Kidney tubule cell (primary cell): ENCODE results near the gene SAMD8.
"Not testable (repeated sequence)": the region's sequence is repeated elsewhere in the genome, so short reads cannot be mapped to it uniquely, and the experiment has no call there.

ENCODE experiments used
- DNase-seq: peaks from one replicate; pipeline ENCODE4 v3.0.0-alpha.2; 2018; ENCODE audit warnings: low spot score

The SAMD8 gene

GRCh38 chr10:75107756-75108683 lies 3.4 kb upstream of the SAMD8 start:
- peak; percentile 44 for DNase-seq

- peak; percentile 50 for DNase-seq
Observed at GRCh38 chr10:75108684-75109458, 2.6 kb upstream of the SAMD8 start.

GRCh38 chr10:75109459-75109778 lies 2.0 kb upstream of the SAMD8 start:
- DNase-seq = no peak

GRCh38 chr10:75110006-75110632 lies 1.3 kb upstream of the SAMD8 start:
- no peak for DNase-seq

GRCh38 chr10:75111907-75112679 lies 637 bp downstream of the SAMD8 start:
- DNase-seq = peak; percentile 63

GRCh38 chr10:75115137-75115536 lies 3.7 kb downstream of the SAMD8 start:
- DNase-seq = no peak

GRCh38 chr10:75116941-75117775 lies 5.7 kb downstream of the SAMD8 start:
- DNase-seq = not testable (repeated sequence)

- DNase-seq = no peak
Observed at GRCh38 chr10:75117995-75118394, 6.5 kb downstream of the SAMD8 start.

GRCh38 chr10:75119444-75120066 lies 8.1 kb downstream of the SAMD8 start:
- not testable (repeated sequence) for DNase-seq

GRCh38 chr10:75121322-75121721 lies 9.9 kb downstream of the SAMD8 start:
- no peak for DNase-seq

- DNase-seq = no peak
Observed at GRCh38 chr10:75122505-75122904, 11.0 kb downstream of the SAMD8 start.

- DNase-seq = no peak
Observed at GRCh38 chr10:75123088-75123682, 11.7 kb downstream of the SAMD8 start.

GRCh38 chr10:75126277-75126676 lies 14.8 kb downstream of the SAMD8 start:
- DNase-seq = no peak

GRCh38 chr10:75127471-75127870 lies 16.0 kb downstream of the SAMD8 start:
- peak; percentile 31 for DNase-seq

GRCh38 chr10:75128985-75129384 lies 17.5 kb downstream of the SAMD8 start:
- DNase-seq = not testable (repeated sequence)

- DNase-seq = no peak
Observed at GRCh38 chr10:75129537-75129936, 18.1 kb downstream of the SAMD8 start.

GRCh38 chr10:75133701-75134100 lies 22.2 kb downstream of the SAMD8 start:
- DNase-seq = not testable (repeated sequence)

- DNase-seq = peak; percentile 35
Observed at GRCh38 chr10:75136346-75136745, 24.9 kb downstream of the SAMD8 start.

- DNase-seq = peak; percentile 84
Observed at GRCh38 chr10:75137533-75138438, 26.3 kb downstream of the SAMD8 start.
